MM.1S (cell line): ENCODE results near the gene DYNLT4.
"Not testable (repeated sequence)": the region's sequence is repeated elsewhere in the genome, so short reads cannot be mapped to it uniquely, and the experiment has no call there.

Experiments
- DNase-seq: peaks from one replicate; pipeline ENCODE4 v3.0.0-alpha.2; 2015
- H2AFZ ChIP-seq: fragments of 300-600 bp; sonication (generic); 2 replicates; pipeline ENCODE4 v1.6.0; 2016; ENCODE audit warnings: antibody characterized with exemption, low read length
- H3F3A ChIP-seq: fragments of 300-600 bp; sonication (generic); 2 replicates; pipeline ENCODE4 v1.6.1; 2016; ENCODE audit warnings: mild to moderate bottlenecking, antibody characterized with exemption, low read length, moderate library complexity, mixed read lengths; ENCODE audit not compliant: insufficient read depth
- H3K27ac ChIP-seq: fragments of 300-600 bp; sonication (generic); 2 replicates; pipeline ENCODE4 v1.5.1; 2016; ENCODE audit warnings: mild to moderate bottlenecking, low read length
- H3K27me3 ChIP-seq: fragments of 300-600 bp; sonication (generic); replicated peaks from 2 replicates; pipeline ENCODE4 v1.6.0; 2016; ENCODE audit warnings: low read length; ENCODE audit not compliant: insufficient read depth
- H3K36me3 ChIP-seq: fragments of 300-600 bp; sonication (generic); replicated peaks from 2 replicates; pipeline ENCODE4 v1.6.1; 2016; ENCODE audit warnings: mild to moderate bottlenecking, low read length, mixed read lengths; ENCODE audit not compliant: insufficient read depth
- H3K4me1 ChIP-seq: fragments of 300-600 bp; sonication (generic); 2 replicates; pipeline ENCODE4 v1.6.1; 2016; ENCODE audit warnings: low read length, mixed read lengths
- H3K4me2 ChIP-seq: fragments of 300-600 bp; sonication (generic); 2 replicates; pipeline ENCODE4 v1.6.0; 2016; ENCODE audit warnings: low read depth, low read length
- H3K4me3 ChIP-seq: fragments of 300-600 bp; sonication (generic); 2 replicates; pipeline ENCODE4 v1.5.1; 2016; ENCODE audit warnings: low read length, mixed read lengths
- H3K79me2 ChIP-seq: fragments of 300-600 bp; sonication (generic); 2 replicates; pipeline ENCODE4 v1.6.1; 2016; ENCODE audit warnings: mixed run types, low read length, mixed read lengths
- H3K9ac ChIP-seq: fragments of 300-600 bp; sonication (generic); 2 replicates; pipeline ENCODE4 v1.6.1; 2016; ENCODE audit warnings: low read length, mixed read lengths
- H3K9me2 ChIP-seq: fragments of 300-600 bp; sonication (generic); replicated peaks from 2 replicates; pipeline ENCODE4 v1.6.1; 2016; ENCODE audit warnings: mild to moderate bottlenecking, low read length, mixed read lengths; ENCODE audit not compliant: insufficient read depth
- H3K9me3 ChIP-seq: fragments of 300-600 bp; sonication (generic); replicated peaks from 2 replicates; pipeline ENCODE4 v1.6.1; 2016; ENCODE audit warnings: mild to moderate bottlenecking, low read length, mixed read lengths; ENCODE audit not compliant: insufficient read depth
- H4K20me1 ChIP-seq: fragments of 300-600 bp; sonication (generic); 2 replicates; pipeline ENCODE4 v1.6.1; 2016; ENCODE audit warnings: mild to moderate bottlenecking, low read length, moderate library complexity, mixed read lengths; ENCODE audit not compliant: insufficient read depth
- CTCF ChIP-seq: fragments of 300-600 bp; sonication (generic); IDR thresholded peaks from 2 replicates; pipeline ENCODE4 v1.5.1; 2016; ENCODE audit warnings: antibody characterized with exemption, low read length, mixed read lengths
- EZH2 ChIP-seq: fragments of 300-600 bp; sonication (generic); optimal IDR thresholded peaks from 2 replicates; pipeline ENCODE3; 2017; ENCODE audit warnings: low read depth, mild to moderate bottlenecking, antibody characterized with exemption, low read length, mixed read lengths
- EZH2phosphoT487 ChIP-seq: fragments of 300-600 bp; sonication (generic); IDR thresholded peaks from 2 replicates; pipeline ENCODE4 v1.6.1; 2018; ENCODE audit warnings: antibody characterized with exemption, low read length

DYNLT4 gene

GRCh38 chr1:44812822-44813543 lies 5.8 kb upstream of the DYNLT4 start:
- no peak overlapping the region for H3K27ac ChIP-seq
- DNase-seq, result no peak
- peak overlapping the region; percentile 56 for H3K4me2 ChIP-seq
- TF ChIP-seq CTCF, result no peak
- no peak for TF ChIP-seq EZH2phosphoT487
- no peak for TF ChIP-seq EZH2
- H3K4me3 ChIP-seq, result peak overlapping the region; percentile 65
- H3K9me2 ChIP-seq, result no peaks in the 10 kb centered on the region
- H3K36me3 ChIP-seq, result no peaks in the 10 kb centered on the region
- H3K9me3 ChIP-seq, result no peaks in the 10 kb centered on the region
- H3K4me1 ChIP-seq, result peaks cover 19% of the 10 kb centered on the region
- no peaks in the 10 kb centered on the region for H3K79me2 ChIP-seq
- peaks cover 9% of the 10 kb centered on the region; the same call in 1 of the 2 replicates for H3K27me3 ChIP-seq
- H2AFZ ChIP-seq, result peak overlapping the region; percentile 76
- peaks cover 11% of the 10 kb centered on the region for H3F3A ChIP-seq
- H3K9ac ChIP-seq, result no peak overlapping the region
- H4K20me1 ChIP-seq, result no peaks in the 10 kb centered on the region

- H3K4me3 ChIP-seq, result no peak overlapping the region
- no peak for DNase-seq
- H3K9me3 ChIP-seq, result no peaks in the 10 kb centered on the region
- no peak overlapping the region for H3K27ac ChIP-seq
- TF ChIP-seq EZH2phosphoT487, result no peak
- no peak for TF ChIP-seq CTCF
- TF ChIP-seq EZH2, result no peak
- H3K9ac ChIP-seq, result no peak overlapping the region
- H3K9me2 ChIP-seq, result no peaks in the 10 kb centered on the region
- peaks cover 11% of the 10 kb centered on the region; the same call in 1 of the 2 replicates for H3F3A ChIP-seq
- no peaks in the 10 kb centered on the region for H3K36me3 ChIP-seq
- H3K27me3 ChIP-seq, result 0 out of 2 replicates have a peak, but pooled peaks cover 4% of the 10 kb centered on the region
- no peaks in the 10 kb centered on the region for H3K79me2 ChIP-seq
- H3K4me1 ChIP-seq, result peaks cover 19% of the 10 kb centered on the region
- H4K20me1 ChIP-seq, result no peaks in the 10 kb centered on the region
- no peak overlapping the region for H3K4me2 ChIP-seq
- H2AFZ ChIP-seq, result no peak overlapping the region
Observed at GRCh38 chr1:44811234-44811633, 4.1 kb upstream of the DYNLT4 start.

- not testable (repeated sequence) for H4K20me1 ChIP-seq, H3K4me3 ChIP-seq, H3K27me3 ChIP-seq, H3K4me2 ChIP-seq, H3K9ac ChIP-seq, H3K9me2 ChIP-seq, H3K36me3 ChIP-seq, DNase-seq, H3K9me3 ChIP-seq, H3K79me2 ChIP-seq, H2AFZ ChIP-seq, H3K27ac ChIP-seq
- peaks cover 19% of the 10 kb centered on the region for H3K4me1 ChIP-seq
- H3F3A ChIP-seq, result peaks cover 11% of the 10 kb centered on the region; the same call in 1 of the 2 replicates
Observed at GRCh38 chr1:44810762-44811105, 3.6 kb upstream of the DYNLT4 start.

- TF ChIP-seq CTCF (no peak), EZH2phosphoT487 (no peak), EZH2 (no peak)
- Histone ChIP-seq H3K4me3 (no peak overlapping the region), H3F3A (peaks cover 11% of the 10 kb centered on the region; the same call in 1 of the 2 replicates), H3K9me3 (no peaks in the 10 kb centered on the region), H3K9me2 (no peaks in the 10 kb centered on the region), H3K27ac (peak overlapping the region; percentile 54; the same call in 1 of the 2 replicates), H3K27me3 (0 out of 2 replicates have a peak, but pooled peaks cover 4% of the 10 kb centered on the region), H3K36me3 (no peaks in the 10 kb centered on the region), H3K79me2 (no peaks in the 10 kb centered on the region), H2AFZ (peak overlapping the region; percentile 52; the same call in 1 of the 2 replicates), H3K4me1 (peaks cover 19% of the 10 kb centered on the region), H4K20me1 (no peaks in the 10 kb centered on the region), H3K9ac (no peak overlapping the region), H3K4me2 (no peak overlapping the region)
- DNase-seq, result no peak
Observed at GRCh38 chr1:44810101-44810761, 3.1 kb upstream of the DYNLT4 start.
